Fibroblast of villous mesenchyme (primary cell): ENCODE results near the gene MBOAT7. TPM values are rescaled to one million over a fixed set of nuclear protein-coding genes. Genes with fewer than 3 reads are reported as not detected.

Experiments
- DNase-seq: peaks from one replicate; pipeline ENCODE4 v3.0.0-alpha.2; 2010; ENCODE audit warnings: low read depth
- H3K4me3 ChIP-seq: 2 replicates; pipeline ENCODE4 v1.5.1; 2011; ENCODE audit warnings: low read depth, mild to moderate bottlenecking, low read length
- CTCF ChIP-seq: IDR thresholded peaks from 2 replicates; pipeline ENCODE4 v1.5.1; 2012; ENCODE audit warnings: low read depth, mild to moderate bottlenecking, low read length; ENCODE audit not compliant: insufficient read depth
- total RNA-seq: library from RNA; depleted of rRNA; stranded (reverse); fragments of >200 nt; gene quantifications from 2 replicates; pipeline ENCODE4 v1.2.3, GENCODE V29; 2012

The MBOAT7 gene
- total RNA-seq, 1 donor = 73.4 TPM

GRCh38 chr19:54138489-54139256 lies 50.7 kb downstream of the MBOAT7 start:
- DNase-seq = no peak
- TF ChIP-seq CTCF = no peak
- peak overlapping the region; percentile 85 for H3K4me3 ChIP-seq

DNA sequence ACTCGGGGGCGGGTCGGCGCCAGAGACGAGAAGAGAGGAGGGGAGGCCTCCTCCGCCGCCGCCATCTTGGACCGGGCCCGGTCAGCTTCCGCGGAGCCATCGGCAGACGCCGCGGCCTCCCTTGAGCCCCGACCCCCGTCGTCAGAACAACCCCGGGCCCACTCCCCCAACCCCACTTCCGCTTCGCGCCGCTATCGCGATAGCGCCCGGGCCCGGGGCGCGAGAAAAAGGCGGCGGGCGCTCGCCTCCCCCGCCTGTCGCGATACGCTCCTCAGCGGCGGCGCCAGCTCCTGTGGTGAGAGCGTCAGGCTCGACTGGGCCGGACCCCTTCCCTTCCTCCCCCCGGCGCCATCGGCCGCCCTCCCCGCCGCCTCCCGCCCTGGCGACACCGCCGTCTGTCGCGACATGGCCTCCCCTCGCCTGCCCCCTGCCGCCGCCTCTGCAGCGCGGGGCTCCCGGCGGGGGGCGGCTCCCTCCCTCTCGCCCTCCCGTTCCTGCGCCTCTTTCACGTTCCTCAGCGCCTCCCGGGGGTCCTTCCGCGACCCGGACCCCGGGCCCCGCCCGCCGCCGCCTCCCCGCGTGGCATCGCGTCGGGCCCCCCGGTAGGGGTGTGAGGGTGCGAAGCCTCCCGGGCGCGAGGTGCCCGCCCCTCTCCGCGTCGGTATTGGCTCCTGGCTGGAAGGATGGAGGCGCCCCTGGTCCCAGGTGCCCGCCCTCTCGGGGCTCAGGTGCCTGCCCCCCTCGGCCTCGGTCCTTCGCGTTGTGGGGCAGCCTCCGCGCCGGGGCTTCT lies 51.5 kb downstream of the MBOAT7 start, which contains the start of gene CNOT3:
CNOT3 (plus strand) TSS at position 64 of the 790 bp plus-strand sequence. CDS start 5,217 bp downstream, outside the sequence.
- TF ChIP-seq CTCF = no peak
- H3K4me3 ChIP-seq = peak within 1 kb of the TSS; percentile 85
- no peak for DNase-seq

- TF ChIP-seq CTCF = no peak
- DNase-seq = peak; percentile 100
- peak overlapping the region; percentile 85 for H3K4me3 ChIP-seq
These were observed 52.3 kb downstream of the MBOAT7 start for GRCh38 chr19:54136864-54137698.

DNA sequence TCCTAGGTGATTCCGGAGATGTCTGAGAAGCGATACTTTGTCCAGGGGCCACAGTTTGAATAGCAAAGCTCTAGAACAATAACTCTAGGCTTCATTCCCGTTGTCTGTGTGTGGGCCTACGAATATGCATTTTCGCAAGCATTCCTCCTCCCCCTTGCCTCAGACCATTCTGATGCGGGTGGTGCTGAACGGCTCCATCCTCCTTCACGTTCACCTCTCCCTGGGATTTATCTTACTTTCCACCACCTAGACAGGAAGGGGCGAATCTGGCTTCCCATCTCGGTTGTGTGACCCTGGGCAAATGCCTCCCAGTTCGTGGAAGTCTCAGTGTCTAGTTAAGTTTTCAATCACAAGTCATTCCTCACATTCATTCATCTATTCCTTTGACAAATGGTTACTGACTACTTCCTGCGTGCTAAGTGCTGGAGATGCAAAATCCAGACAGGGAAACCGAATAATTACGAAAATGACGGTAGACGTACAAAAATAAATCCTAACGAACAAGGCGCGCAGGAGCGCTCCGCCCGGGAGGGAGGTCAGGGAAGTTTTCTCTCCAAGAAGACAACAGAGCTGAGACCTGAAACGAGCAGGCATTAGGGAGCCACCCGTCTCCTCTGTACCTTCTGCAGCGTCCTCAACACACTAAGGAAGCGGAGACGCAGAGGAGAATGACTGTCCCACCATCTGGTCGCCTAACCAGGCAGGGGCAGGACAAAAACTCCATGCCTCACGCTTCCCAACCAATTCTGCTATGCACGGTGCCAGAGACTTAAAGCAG lies 53.1 kb downstream of the MBOAT7 start:
- TF ChIP-seq CTCF = no peak
- H3K4me3 ChIP-seq = peak overlapping the region; percentile 74
- no peak for DNase-seq

DNA sequence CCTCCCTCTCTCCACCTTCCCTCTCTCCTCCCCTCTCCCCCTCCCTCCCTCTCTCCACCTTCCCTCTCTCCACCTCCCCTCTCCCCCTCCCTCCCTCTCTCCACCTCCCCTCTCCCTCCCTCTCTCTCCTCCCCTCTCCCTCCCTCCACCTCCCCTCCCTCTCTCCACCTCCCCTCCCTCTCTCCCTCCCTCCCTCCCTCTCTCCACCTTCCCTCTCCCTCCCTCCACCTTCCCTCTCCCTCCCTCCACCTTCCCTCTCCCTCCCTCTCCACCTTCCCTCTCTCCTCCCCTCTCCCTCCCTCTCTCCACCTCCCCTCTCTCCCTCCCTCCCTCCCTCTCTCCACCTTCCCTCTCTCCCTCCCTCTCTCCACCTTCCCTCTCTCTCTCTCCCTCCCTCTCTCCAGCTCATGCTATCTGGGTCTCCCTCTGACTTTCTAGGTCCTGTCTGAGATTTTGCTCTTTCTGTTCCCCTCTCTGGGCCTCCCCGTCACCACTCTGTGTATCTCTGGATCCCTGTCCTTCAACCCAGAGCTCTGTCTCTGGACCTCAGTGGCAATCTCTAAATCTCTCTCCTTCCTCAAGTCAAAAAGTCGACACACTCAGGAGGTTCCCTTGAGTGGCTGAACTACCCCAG lies 55.3 kb downstream of the MBOAT7 start:
- no peak for DNase-seq
- TF ChIP-seq CTCF = no peak
- no peak overlapping the region for H3K4me3 ChIP-seq
